ENCODE measurements around the gene CASK. TPM values are rescaled to one million over a fixed set of nuclear protein-coding genes. Genes with fewer than 3 reads are reported as not detected.
A peak's percentile ranks its signal among the peaks of the same experiment; 100 is the strongest.

Gene CASK
- total RNA-seq, 1 donor from 2014 or later: 13.4 TPM

DNA sequence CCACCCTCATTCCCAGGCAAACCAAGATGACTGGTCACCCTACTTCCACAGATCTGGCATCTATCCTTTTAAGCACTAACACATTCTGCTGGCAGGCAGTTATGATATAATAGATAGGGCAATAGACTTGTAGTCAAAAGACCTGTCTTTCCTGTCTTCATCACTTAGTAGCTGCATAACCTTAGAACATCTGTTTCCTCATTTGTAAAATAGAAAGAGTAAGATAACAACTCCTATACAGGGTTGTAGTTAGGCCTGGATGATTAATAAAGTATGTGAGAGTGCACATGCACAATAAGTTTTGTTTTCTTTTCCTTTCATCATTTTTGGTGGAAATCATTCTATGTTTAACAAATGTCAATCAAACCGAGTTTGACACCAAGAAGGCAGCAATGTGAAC, 127.3 kb downstream of the CASK start:
- Histone ChIP-seq H3K36me3 (no peaks in the 10 kb centered on the region), H3K27ac (replicated peaks) (no peak overlapping the region), H3K4me1 (no peaks in the 10 kb centered on the region), H3K9me3 (replicated peaks) (no peaks in the 10 kb centered on the region), H3K4me3 (no peak overlapping the region), H3K27me3 (ENCODE audit: low read depth) (no peaks in the 10 kb centered on the region)
- TF ChIP-seq, protein P1, sequence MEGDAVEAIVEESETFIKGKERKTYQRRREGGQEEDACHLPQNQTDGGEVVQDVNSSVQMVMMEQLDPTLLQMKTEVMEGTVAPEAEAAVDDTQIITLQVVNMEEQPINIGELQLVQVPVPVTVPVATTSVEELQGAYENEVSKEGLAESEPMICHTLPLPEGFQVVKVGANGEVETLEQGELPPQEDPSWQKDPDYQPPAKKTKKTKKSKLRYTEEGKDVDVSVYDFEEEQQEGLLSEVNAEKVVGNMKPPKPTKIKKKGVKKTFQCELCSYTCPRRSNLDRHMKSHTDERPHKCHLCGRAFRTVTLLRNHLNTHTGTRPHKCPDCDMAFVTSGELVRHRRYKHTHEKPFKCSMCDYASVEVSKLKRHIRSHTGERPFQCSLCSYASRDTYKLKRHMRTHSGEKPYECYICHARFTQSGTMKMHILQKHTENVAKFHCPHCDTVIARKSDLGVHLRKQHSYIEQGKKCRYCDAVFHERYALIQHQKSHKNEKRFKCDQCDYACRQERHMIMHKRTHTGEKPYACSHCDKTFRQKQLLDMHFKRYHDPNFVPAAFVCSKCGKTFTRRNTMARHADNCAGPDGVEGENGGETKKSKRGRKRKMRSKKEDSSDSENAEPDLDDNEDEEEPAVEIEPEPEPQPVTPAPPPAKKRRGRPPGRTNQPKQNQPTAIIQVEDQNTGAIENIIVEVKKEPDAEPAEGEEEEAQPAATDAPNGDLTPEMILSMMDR (IDR thresholded peaks at IDR 0.05; ENCODE audit: borderline replicate concordance): no peak
- DNase-seq: no peak
- intact Hi-C loops (cut with micrococcal nuclease): loop anchor here (10.0 kb wide), 1 partner anchor 1759 kb away; no protein-coding TSS in a partner anchor

DNA sequence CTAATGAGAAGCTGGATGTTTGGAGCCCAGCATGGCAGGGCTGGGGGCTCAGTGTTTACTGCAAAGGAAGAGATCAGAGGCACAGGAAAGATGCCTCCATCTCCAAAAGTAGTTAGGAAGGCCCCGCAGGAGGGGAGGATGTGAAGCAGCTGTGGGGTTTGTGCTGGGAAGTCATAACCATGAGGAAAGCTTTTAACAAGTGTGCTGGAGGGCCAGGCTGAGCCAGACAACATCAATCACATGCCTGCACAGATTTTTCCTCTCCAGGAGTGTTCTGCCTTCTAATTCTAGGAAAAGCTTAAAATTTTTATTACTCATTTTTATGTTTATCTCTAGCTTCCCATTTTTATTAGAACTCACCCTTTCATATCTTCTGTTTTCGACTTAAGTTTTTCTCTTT, 134.0 kb downstream of the CASK start:
- no peaks in the 10 kb centered on the region for H3K36me3 ChIP-seq
- no peaks in the 10 kb centered on the region for H3K27me3 ChIP-seq (ENCODE audit: low read depth)
- no peak overlapping the region for H3K4me3 ChIP-seq
- intact Hi-C loops (cut with micrococcal nuclease): no loop called here
- H3K4me1 ChIP-seq: no peaks in the 10 kb centered on the region
- TF ChIP-seq, protein P1 (IDR thresholded peaks at IDR 0.05; ENCODE audit: borderline replicate concordance): no peak
- no peaks in the 10 kb centered on the region for H3K9me3 ChIP-seq (replicated peaks)
- no peak for DNase-seq
- H3K27ac ChIP-seq (replicated peaks): no peak overlapping the region

DNA sequence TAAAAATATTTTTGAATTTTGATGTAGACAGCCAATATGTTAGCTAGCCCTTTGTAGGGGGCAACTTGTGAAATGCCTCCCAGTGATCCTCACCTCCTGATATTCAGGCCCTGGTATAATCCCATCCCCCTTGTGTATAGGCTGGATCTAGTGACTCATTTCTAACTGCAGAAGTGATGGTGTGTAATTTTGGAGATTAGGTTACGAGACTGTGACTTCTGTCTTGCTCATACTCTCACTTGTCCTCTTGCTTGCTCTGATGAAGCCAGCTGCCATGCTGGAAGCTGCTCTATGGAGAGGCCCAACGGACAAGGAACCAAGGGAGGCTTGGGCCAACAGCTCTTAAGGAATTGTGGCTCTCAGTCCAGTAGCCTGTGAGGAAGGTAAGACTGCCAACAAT, 137.7 kb downstream of the CASK start:
- DNase-seq: no peak

DNA sequence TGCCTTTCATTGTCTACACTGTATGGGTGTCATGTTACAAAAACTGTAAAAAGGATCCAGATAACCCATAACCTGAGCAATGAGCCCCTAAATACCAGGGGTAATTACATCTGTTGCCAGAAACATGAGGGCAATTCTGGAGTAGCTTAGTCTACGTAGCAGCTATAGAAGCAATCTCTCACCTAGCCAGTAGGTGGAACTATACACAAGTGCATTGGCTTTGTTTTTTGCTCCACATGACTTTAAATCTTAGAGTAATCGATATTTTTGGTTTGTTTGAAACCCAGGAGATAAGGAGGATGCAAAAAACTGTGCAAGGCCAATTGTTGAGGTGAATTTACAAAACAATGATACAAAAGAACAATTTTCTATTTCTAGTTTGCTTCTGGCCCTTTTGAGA, 141.9 kb downstream of the CASK start:
- intact Hi-C loops (cut with micrococcal nuclease): no loop called here

More for the DNA sequence above, 137.7 kb downstream of the CASK start:
- H3K4me1 ChIP-seq: no peaks in the 10 kb centered on the region
- intact Hi-C loops (cut with micrococcal nuclease): no loop called here
- H3K27ac ChIP-seq (replicated peaks): no peak overlapping the region
- H3K4me3 ChIP-seq: no peak overlapping the region
- no peaks in the 10 kb centered on the region for H3K36me3 ChIP-seq
- no peaks in the 10 kb centered on the region for H3K9me3 ChIP-seq (replicated peaks)
- H3K27me3 ChIP-seq (ENCODE audit: low read depth): no peaks in the 10 kb centered on the region
- TF ChIP-seq, protein P1 (IDR thresholded peaks at IDR 0.05; ENCODE audit: borderline replicate concordance): no peak

DNA sequence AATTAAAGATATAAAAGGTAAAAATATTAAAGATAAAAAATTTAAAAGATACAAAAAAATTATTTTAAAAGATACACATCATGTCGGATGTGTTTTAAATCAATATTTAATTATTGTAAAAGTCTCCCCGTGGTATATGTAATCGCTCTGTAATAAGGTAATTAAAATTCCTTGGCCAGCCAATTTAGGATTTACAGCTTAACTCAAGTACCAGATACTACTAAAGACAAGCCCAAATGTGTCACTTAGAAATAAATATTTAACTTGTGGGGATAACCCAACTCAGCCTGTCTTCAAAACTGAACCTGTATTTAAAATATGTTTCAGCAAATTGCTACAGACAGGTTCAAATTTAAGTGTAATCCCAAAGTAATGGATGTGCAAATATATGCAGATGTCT, 143.4 kb downstream of the CASK start:
- H3K4me1 ChIP-seq: no peaks in the 10 kb centered on the region
- no peak overlapping the region for H3K27ac ChIP-seq (replicated peaks)
- no peaks in the 10 kb centered on the region for H3K9me3 ChIP-seq (replicated peaks)
- H3K36me3 ChIP-seq: no peaks in the 10 kb centered on the region
- no peaks in the 10 kb centered on the region for H3K27me3 ChIP-seq (ENCODE audit: low read depth)
- DNase-seq: no peak
- intact Hi-C loops (cut with micrococcal nuclease): no loop called here
- TF ChIP-seq, protein P1 (IDR thresholded peaks at IDR 0.05; ENCODE audit: borderline replicate concordance): no peak
- no peak overlapping the region for H3K4me3 ChIP-seq

More for the DNA sequence above, 141.9 kb downstream of the CASK start:
- Histone ChIP-seq H3K36me3 (no peaks in the 10 kb centered on the region), H3K27ac (replicated peaks) (no peak overlapping the region), H3K9me3 (replicated peaks) (no peaks in the 10 kb centered on the region), H3K4me1 (no peaks in the 10 kb centered on the region), H3K27me3 (ENCODE audit: low read depth) (no peaks in the 10 kb centered on the region), H3K4me3 (no peak overlapping the region)
- DNase-seq: no peak
- TF ChIP-seq, protein P1 (IDR thresholded peaks at IDR 0.05; ENCODE audit: borderline replicate concordance): peak; percentile 67

Measured in left ventricle myocardium inferior (tissue), 1 donor.